Skeletal muscle satellite cell (primary cell): ENCODE measurements around the gene CEP126. TPM values are rescaled to one million over a fixed set of nuclear protein-coding genes. Genes with fewer than 3 reads are reported as not detected.

Experiments used
- H3K27me3 ChIP-seq: 2 replicates; pipeline ENCODE4 v1.7.0; 2013; ENCODE audit warnings: low read length; ENCODE audit not compliant: control insufficient read depth, insufficient read depth
- H3K36me3 ChIP-seq: 2 replicates; pipeline ENCODE4 v1.7.0; 2013; ENCODE audit warnings: mild to moderate bottlenecking, control low read depth, low read length; ENCODE audit not compliant: insufficient read depth
- H3K4me1 ChIP-seq: 2 replicates; pipeline ENCODE4 v1.7.0; 2013; ENCODE audit warnings: low read length; ENCODE audit not compliant: control insufficient read depth, insufficient read depth
- H3K4me2 ChIP-seq: 2 replicates; pipeline ENCODE4 v1.7.0; 2013; ENCODE audit warnings: mild to moderate bottlenecking, low read length
- H3K4me3 ChIP-seq: 2 replicates; pipeline ENCODE4 v1.7.0; 2013; ENCODE audit warnings: low read length
- H3K9ac ChIP-seq: 2 replicates; pipeline ENCODE4 v1.7.0; 2013; ENCODE audit warnings: mild to moderate bottlenecking, low read depth, low read length, moderate library complexity
- H3K9me3 ChIP-seq: replicated peaks from 2 replicates; pipeline ENCODE4 v1.7.0; 2013; ENCODE audit warnings: mild to moderate bottlenecking, control low read depth, low read length
- total RNA-seq: library from RNA; depleted of rRNA; stranded (reverse); fragments of >200 nt; gene quantifications from 2 replicates; pipeline ENCODE4 v1.2.3, GENCODE V29; 2012; rRNA removed

Gene CEP126
- total RNA-seq, result 2.0 and 2.2 TPM in 2 replicates

DNA sequence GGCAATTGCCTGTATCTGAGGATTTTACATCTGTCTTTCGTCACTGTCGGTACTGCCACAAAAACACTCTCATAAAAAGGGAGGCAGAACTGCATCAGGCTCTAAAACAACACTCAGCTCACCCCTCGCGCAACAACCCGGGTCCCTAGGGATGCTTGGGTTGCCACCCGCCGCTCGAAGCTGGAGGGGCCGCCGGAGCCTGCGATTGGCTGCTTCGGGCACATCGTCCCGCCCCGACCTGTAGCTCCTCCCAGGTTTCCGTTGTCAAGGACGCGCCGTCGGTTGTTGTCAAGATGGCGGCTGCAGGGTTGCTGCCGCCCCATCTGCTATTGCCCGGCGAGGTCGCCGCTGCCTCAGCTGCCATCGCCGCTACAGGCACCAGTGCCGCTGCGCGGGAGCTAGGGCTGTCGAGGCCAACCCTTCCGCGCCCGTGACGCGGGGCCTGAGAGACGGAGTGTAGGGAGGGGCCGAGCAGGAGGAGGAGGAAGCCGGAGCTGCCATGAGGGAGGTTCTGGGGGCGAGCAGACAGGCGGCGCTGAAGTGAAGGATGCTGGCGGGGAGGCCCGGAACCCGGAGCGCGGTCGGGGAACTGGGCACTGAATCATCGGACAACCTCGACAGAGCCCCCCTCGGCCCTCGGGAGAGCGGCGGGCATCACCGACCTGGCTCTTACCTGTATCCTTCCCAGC, at the start of gene CEP126:
Gene CEP126 (plus strand): TSS at position 273 of the 689 bp plus-strand sequence. CDS start 275 bp downstream, at position 548.
- Histone ChIP-seq H3K9ac (peak within 1 kb of the TSS; percentile 86), H3K4me1 (peaks cover 21% of the 10 kb centered on the region), H3K4me3 (peak within 1 kb of the TSS; percentile 78), H3K9me3 (no peaks in the 10 kb centered on the region), H3K36me3 (no peaks in the 10 kb centered on the region), H3K4me2 (peak within 1 kb of the TSS; percentile 80), H3K27me3 (no peaks in the 10 kb centered on the region)

DNA sequence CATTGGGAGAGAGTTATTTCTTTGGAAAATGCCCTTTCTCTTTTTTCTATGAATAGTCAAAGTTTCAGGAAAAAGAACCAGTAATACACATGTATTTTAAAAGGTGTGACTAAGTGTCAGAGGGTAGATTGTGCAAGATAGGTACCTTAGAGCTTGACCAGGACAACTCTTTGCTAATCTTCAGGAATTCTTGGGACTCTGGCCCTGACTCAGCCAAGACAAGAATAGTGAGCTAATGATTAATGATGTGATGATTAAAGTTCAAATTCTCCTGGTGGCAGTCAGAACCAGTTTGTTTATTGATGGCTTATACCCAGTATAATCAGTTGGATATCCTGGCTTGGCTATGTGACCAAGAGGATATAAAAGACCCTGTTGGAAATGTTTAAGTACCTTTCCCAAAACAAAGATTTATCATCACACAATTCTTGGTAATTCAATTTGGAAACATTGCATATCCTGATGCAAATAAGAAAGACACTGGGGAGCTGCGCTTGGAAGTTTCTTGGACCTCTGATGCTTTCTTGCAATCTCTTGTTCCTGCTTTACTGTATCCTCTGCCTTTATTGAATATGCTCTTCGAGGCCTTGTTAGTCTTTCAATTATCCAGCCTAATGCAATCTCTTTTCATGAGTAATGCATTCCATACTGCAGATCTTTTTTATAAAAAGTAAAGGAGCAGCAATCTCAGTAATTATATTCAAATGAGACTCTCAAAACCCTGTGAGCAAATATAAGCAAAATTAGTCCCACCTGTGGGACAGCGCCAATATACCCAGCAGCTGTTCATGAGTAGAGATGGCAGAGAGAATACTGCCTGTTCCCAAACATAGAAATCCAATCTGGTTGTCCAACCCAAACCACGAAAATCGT, 48.0 kb upstream of the CEP126 start:
- no peak overlapping the region for H3K4me2 ChIP-seq
- no peaks in the 10 kb centered on the region for H3K36me3 ChIP-seq
- H3K4me1 ChIP-seq, result peaks cover 52% of the 10 kb centered on the region
- no peak overlapping the region for H3K9ac ChIP-seq
- no peaks in the 10 kb centered on the region for H3K27me3 ChIP-seq
- no peaks in the 10 kb centered on the region for H3K9me3 ChIP-seq
- H3K4me3 ChIP-seq, result no peak overlapping the region

GRCh38 chr11:101867951-101868350, 46.9 kb upstream of the CEP126 start:
- no peak overlapping the region for H3K9ac ChIP-seq
- no peaks in the 10 kb centered on the region for H3K36me3 ChIP-seq
- H3K9me3 ChIP-seq, result no peaks in the 10 kb centered on the region
- H3K4me2 ChIP-seq, result no peak overlapping the region
- H3K4me1 ChIP-seq, result peaks cover 43% of the 10 kb centered on the region
- H3K4me3 ChIP-seq, result no peak overlapping the region
- H3K27me3 ChIP-seq, result no peaks in the 10 kb centered on the region

GRCh38 chr11:101870510-101870909, 44.3 kb upstream of the CEP126 start:
- Histone ChIP-seq H3K36me3 (no peaks in the 10 kb centered on the region), H3K9me3 (no peaks in the 10 kb centered on the region), H3K27me3 (no peaks in the 10 kb centered on the region), H3K9ac (no peak overlapping the region), H3K4me1 (peaks cover 33% of the 10 kb centered on the region), H3K4me3 (no peak overlapping the region), H3K4me2 (no peak overlapping the region)

DNA sequence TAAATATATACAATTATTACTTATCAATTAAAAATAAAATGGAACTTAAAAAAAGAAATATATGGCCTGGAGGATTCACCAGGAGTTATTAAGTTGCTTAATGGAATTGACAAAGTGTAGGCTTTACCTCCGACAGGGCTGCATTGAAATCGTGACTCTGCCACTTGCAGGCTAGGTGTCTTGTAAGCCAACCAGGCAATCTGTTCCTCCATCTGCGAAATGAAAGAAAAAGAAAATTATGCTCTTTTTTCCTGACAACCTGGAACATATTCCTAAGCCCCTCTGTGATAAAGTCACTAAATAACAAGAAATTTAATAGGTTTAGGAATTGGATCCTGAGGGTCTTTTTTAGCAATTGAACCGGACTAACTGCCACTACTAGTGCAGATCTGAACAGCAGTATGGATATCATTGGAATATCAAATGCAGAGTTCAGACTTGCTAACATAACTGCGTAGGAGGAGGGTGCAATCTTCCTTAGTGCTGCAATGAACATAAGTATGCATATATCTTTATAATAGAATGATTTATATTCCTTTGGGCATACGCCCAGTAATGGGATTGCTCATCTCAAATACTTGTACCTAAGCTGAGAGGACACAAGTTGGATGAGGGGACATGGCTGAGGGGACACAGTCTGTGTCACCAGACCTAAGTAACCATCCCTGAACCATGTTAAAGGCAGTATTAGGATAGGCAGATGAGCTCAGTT, 42.5 kb upstream of the CEP126 start:
- no peak overlapping the region for H3K4me3 ChIP-seq
- peaks cover 20% of the 10 kb centered on the region for H3K4me1 ChIP-seq
- no peaks in the 10 kb centered on the region for H3K36me3 ChIP-seq
- no peak overlapping the region for H3K9ac ChIP-seq
- H3K27me3 ChIP-seq, result no peaks in the 10 kb centered on the region
- H3K9me3 ChIP-seq, result no peaks in the 10 kb centered on the region
- H3K4me2 ChIP-seq, result no peak overlapping the region

DNA sequence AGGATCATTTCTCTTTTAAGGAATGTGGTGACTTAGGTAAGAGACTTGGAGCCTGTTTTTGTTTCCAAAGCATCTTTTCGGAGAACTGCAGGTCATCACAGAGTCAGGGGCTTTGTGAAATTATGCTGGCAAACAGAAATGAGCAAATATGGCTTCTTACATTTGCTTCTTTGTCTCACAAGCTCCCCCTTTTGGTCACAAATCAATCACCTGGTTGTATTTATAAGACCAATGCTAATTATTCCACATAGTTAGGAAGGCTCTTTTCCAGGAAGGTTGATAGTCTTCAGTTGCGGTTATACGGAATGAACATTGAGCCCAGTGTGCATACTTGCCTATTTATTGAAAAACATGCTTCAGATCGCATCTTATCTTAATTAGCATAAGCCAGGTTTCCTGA, 34.6 kb upstream of the CEP126 start:
- Histone ChIP-seq H3K4me1 (no peaks in the 10 kb centered on the region), H3K27me3 (no peaks in the 10 kb centered on the region), H3K9ac (no peak overlapping the region), H3K4me3 (no peak overlapping the region), H3K36me3 (no peaks in the 10 kb centered on the region), H3K9me3 (no peaks in the 10 kb centered on the region), H3K4me2 (no peak overlapping the region)

DNA sequence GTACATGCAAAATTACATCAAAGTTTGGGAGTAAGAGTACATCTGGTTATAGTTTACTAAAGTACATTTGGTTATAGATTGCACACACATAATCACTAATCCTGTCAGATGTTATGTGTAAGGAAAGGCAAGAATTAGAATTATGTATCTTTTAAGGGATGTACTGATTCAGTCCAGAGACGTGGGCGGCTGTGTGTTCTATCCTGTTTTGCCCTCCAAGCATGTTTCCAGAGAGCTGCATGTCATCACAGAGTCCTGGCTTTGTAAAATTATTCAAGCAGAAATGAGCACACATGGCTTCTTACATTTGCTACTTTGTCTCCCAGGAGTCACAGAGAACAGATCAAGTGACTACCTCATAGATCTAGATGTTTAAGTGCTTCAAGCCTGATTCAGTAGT, 33.2 kb upstream of the CEP126 start:
- no peak overlapping the region for H3K4me3 ChIP-seq
- H3K27me3 ChIP-seq, result no peaks in the 10 kb centered on the region
- no peaks in the 10 kb centered on the region for H3K9me3 ChIP-seq
- no peak overlapping the region for H3K9ac ChIP-seq
- no peaks in the 10 kb centered on the region for H3K4me1 ChIP-seq
- no peaks in the 10 kb centered on the region for H3K36me3 ChIP-seq
- H3K4me2 ChIP-seq, result no peak overlapping the region

GRCh38 chr11:101885631-101886030, 29.2 kb upstream of the CEP126 start:
- H3K4me2 ChIP-seq, result no peak overlapping the region
- H3K9me3 ChIP-seq, result no peaks in the 10 kb centered on the region
- no peaks in the 10 kb centered on the region for H3K4me1 ChIP-seq
- H3K4me3 ChIP-seq, result no peak overlapping the region
- no peaks in the 10 kb centered on the region for H3K36me3 ChIP-seq
- no peaks in the 10 kb centered on the region for H3K27me3 ChIP-seq
- no peak overlapping the region for H3K9ac ChIP-seq

DNA sequence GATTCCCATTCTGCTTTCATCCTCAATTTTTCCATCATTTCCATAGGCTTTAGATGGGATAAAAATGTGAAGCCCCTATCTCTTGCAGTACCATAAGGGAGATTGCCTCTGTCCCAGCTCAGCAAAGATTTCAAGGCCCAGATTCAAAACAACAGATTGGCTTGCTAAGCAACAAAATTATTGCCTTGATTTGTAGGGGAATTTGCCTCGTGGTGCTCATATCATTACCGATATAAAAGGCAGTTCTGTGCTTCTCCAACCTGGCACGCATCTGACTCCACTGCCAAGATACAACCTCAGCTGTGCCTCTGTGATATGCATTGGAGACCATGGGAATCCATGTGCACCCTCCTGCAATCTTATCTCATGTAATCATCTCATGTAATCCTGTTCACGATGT, 25.0 kb upstream of the CEP126 start:
- H3K36me3 ChIP-seq, result no peaks in the 10 kb centered on the region
- no peaks in the 10 kb centered on the region for H3K9me3 ChIP-seq
- H3K27me3 ChIP-seq, result no peaks in the 10 kb centered on the region
- no peaks in the 10 kb centered on the region for H3K4me1 ChIP-seq
- H3K4me3 ChIP-seq, result no peak overlapping the region
- no peak overlapping the region for H3K4me2 ChIP-seq
- H3K9ac ChIP-seq, result no peak overlapping the region

DNA sequence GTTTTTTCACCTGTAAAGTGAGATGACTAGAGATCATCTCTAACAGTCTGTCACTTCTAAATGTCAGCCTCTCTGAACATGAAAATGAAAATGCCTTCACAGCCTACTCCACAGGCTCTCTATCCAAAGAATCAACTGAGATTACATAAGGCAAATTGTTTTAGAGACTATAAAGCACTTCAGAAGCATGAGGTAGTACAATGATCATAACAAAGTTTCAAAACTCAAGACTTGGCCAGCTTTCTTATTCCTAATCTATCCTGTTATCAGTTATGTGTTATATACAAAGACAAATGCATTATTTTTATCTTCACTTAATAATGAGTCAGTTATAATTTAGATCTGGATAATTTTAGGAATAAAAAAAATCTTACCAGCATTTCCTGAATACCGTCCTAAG, 20.3 kb upstream of the CEP126 start:
- Histone ChIP-seq H3K9ac (no peak overlapping the region), H3K27me3 (no peaks in the 10 kb centered on the region), H3K4me1 (no peaks in the 10 kb centered on the region), H3K9me3 (no peaks in the 10 kb centered on the region), H3K4me2 (no peak overlapping the region), H3K4me3 (no peak overlapping the region), H3K36me3 (no peaks in the 10 kb centered on the region)

DNA sequence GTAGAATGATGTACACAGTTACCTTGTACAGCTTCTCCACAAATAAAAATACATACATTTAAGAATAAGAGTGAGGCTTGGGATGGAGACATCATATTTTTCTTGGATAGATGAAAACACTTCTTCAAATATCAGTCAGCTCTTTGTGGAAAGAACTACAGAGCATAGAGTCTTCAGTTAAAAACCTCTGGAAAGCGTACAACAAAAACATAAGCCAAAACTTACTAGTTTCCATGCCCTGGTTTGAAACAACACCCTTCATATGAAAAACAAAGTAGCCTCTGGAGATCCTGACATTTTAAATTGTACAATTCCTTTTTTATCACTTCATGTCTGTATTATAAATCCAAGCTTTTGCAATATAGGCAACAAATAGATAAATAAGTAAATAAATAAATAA, 7.0 kb upstream of the CEP126 start:
- H3K9me3 ChIP-seq, result no peaks in the 10 kb centered on the region
- no peak overlapping the region for H3K4me2 ChIP-seq
- no peaks in the 10 kb centered on the region for H3K4me1 ChIP-seq
- no peaks in the 10 kb centered on the region for H3K36me3 ChIP-seq
- no peak overlapping the region for H3K4me3 ChIP-seq
- no peaks in the 10 kb centered on the region for H3K27me3 ChIP-seq
- H3K9ac ChIP-seq, result no peak overlapping the region
